Left ventricle myocardium superior (tissue), 1 donor: ENCODE measurements around the gene PRKAG3. TPM values are rescaled to one million over a fixed set of nuclear protein-coding genes. Genes with fewer than 3 reads are reported as not detected.

ENCODE experiments used
- ATAC-seq: fragments of 200-7000 bp; cut with Tn5 transposase; one replicate; pipeline ENCODE4 v1.9.1; 2020; ENCODE audit warnings: mild to moderate bottlenecking, moderate library complexity
- DNase-seq: peaks from one replicate; pipeline ENCODE4 v3.0.0-alpha.2; 2020
- intact Hi-C: fragments of 100-400 bp; cut with micrococcal nuclease; formaldehyde crosslinking; loops from one replicate; pipeline ENCODE4 v1.11.0; 2022
- long read RNA-seq: library from polyadenylated mRNA; unstranded; transcript quantifications from one replicate; pipeline ENCODE4 v2.0.0, GENCODE V29; 2021
- total RNA-seq: library from RNA; stranded (reverse); fragmentation: NEBNext Ultra II Directional; extraction: Animal tissue kit (Norgen Biotek cat#: 25700); gene quantifications from one replicate; pipeline ENCODE4 v1.2.1, GENCODE V29; 2021
- donor health status: DM: no; HTN: yes; CAD: no; lungs with severe emphysema.

Gene PRKAG3
- 0.12 TPM for total RNA-seq
- long read RNA-seq: 0 reads

- DNase-seq (peak; percentile 55), ATAC-seq (peak; percentile 38)
- intact Hi-C loops: no loop called here
Observed at GRCh38 chr2:218831378-218831990, at the start of gene PRKAG3. PRKAG3 (minus strand) TSS chr2:218831803.

DNA sequence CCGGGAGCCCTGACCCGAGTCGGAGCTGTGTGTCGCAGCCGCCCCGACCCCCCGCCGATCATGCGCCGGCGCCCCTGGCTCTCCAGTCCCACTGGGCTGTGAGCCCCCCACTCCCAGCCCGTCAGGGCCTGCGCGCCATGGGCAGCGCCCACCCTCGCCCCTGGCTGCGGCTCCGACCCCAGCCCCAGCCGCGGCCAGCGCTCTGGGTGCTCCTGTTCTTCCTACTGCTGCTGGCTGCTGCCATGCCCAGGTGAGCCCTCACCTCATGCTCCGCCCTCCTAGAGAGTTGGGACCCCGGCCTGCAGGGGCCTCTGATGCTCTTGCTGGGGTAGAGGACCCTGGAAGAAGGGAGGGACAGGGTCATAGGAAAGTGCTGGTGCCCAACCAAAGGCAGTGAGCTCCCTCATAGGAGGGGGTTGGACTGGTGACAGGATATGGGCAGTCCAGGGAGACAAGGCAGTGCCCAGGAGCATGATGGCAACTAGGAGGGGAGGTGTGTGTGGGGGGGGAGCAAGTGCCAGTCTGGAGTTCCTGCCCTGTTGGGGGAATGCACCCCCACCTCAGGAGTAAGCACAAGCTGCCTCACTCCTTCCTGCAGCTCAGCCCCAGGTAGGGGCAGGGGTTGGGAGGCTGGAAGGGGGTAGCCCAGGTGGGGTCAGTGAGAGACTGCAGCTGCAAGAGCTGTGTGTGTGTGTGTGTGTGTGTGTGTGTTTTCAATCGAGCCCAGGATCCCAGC lies 49.4 kb upstream of the PRKAG3 start:
- intact Hi-C loops: no loop called here
- ATAC-seq (no peak), DNase-seq (no peak)

DNA sequence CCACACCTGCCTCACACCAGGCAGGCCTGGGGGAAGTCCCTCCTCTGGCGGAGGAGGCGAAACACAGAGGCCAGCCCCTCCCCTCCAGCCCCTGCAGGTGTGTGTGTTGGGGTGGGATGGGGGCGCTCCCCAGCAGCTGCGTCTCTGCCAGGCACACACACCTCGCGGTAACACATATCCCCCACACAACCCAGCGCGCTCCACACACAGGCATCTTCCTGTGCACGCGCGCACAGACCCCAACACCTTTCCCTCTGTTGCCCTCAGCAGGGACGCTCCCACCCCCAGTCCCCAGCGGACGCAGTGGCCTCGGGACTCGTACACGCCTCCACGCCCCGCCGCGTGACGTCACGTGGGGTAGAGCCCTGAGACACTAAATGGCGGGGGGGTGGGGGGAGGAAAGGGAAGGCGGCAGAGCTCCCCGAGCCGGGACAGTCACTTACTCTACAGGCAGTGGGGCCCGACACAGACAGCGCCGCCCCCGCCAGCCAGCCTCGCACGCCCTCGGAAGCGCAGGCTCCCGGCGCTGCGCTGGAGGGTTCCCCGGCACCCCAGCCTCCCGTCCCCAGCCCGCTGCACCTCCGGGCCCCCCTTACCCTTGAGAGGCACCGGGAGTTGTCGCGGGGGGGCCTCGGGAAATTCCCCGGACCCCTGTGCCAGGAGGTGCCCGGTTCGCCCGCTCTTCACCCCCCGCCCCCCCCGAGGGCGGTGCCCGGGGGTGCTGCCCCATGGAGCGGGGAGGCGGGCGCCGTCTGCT lies 48.7 kb upstream of the PRKAG3 start, which contains the start of gene WNT10A:
Gene WNT10A (plus strand): TSS at position 751 of the 757 bp plus-strand sequence. CDS start 144 bp downstream, outside the sequence.
- intact Hi-C loops: no loop called here
- ATAC-seq: no peak
- peak; percentile 59 for DNase-seq

DNA sequence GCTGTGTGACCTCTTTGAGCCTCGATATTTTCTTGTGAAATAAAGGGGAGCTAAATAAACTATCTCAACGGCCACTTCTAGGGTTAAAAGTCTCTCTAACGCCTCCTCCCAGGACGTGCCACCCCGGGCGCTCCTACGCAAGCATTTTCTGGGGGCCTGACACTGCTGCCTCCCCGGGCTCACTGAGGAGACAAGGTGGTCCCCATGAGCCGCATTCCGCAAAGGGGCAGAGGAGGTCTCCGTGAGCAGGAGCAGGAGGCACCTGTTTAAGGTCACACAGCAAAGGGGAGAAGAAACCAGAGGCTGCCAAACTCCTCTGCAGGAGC lies 48.1 kb upstream of the PRKAG3 start:
- ATAC-seq (no peak), DNase-seq (no peak)
- intact Hi-C loops: no loop called here

DNA sequence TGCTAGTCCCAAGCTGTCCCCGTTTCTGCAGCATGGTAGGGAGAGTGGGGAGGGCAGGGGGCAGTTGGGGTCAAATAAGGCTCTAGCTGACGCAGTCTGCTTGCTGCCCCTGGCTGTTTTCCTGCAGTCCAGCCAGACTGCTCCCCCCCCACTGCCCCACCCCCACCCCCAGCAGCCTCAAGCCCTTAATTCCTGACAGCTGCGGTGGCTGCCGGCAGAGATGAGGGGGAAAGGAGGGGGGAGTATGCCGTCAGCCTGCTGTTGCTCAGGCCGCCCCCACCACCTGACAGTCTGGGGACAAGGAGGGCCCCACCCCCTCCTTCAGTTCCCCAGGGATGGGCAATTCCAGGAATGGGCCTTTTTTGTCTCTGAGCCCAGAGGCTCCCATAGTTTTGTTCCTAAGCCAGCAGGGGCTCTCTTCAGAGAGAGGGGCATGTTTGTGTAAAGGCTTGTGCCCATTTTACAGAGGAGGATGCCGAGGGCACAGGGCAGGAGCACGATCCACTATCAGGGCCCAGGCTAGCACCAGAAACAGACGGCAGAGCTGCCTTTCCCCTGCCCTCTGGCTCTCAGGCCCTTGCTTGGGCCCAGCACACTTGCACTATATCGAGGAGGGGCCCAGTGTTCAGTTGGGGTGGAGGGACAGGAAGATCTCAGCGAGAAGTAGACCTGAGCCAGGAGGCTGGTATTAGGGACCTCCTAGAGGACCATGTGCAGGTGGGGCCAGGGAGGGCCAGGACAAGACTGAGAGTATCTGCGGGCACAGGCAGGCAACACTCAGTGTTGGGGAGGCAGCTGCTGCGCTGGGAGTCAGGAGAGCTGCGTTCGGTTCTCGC lies 47.5 kb upstream of the PRKAG3 start:
- intact Hi-C loops: no loop called here
- ATAC-seq (no peak), DNase-seq (no peak)

DNA sequence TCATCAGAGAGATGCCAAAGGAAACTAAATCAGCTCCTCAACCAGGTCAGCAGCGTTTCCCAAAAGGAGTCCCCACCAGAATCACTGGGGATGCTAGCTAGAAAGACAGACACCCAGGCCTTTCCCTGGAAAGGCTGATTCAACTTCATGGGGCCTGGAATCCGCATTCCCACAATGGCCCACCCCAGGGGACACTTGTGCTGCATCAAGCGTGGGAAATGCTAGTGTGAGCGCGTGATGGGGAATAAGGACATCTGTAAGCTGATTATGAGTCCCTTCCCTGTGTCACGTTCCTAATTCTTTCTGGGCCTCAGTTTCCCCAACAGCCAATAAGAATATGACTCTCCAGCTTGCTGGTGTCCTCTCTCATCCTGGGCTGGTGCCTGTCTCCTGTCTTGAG lies 46.9 kb upstream of the PRKAG3 start:
- no peak for ATAC-seq
- intact Hi-C loops: no loop called here
- no peak for DNase-seq

DNA sequence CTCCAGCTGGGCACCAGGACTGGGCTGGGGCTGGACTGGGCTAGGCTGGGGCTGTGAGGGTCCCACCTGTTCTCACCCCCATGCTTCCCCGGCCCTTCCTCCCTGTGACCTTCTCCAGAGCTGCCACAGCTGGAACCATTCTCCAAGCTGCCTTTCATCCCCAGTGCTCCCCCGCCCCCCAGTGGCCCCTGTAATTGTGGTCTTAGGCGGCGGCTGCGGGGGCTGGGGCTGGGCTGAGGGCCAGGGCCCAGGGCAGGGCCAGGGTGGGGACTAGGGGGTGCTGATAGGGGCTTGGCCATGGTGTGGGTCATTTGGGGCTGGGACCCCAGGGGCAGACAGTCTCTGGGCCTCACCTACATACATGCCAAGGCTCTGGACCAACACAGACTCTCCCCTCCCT lies 46.3 kb upstream of the PRKAG3 start:
- no peak for ATAC-seq
- intact Hi-C loops: no loop called here
- DNase-seq: no peak

GRCh38 chr2:218877331-218877730 lies 45.7 kb upstream of the PRKAG3 start:
- ATAC-seq (no peak), DNase-seq (no peak)
- intact Hi-C loops: no loop called here

DNA sequence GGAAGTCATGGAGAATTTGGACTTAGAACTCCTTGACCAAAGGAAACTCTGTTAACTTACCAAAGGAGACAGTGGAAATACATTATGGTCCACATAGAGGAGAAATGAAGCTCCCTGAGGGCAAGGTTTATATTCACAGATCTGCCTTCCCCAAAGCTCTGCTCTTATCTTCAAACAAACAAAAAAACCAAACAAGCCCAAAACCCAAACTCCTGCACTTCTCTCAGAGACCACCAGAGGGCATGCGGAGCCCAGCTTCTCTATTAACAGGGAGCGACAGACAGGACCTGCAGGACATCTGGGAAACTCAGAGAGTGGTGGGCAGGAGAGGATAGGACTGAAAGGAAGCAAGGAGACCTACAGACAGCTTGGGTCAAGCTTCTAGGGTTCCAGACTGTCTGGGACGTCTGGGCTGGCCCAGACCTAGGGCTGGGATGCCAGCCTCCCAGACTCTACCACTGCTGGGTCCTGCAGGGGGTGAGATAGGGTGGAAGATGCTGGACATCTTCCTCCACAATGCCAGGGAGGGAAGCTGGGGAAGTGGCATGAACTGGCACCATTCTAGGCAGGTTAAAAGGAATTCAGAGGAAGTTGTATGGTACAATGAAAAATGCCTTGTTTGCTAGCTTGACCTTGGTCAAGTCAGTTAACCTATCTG lies 45.1 kb upstream of the PRKAG3 start:
- ATAC-seq: peak; percentile 60
- intact Hi-C loops: no loop called here
- peak; percentile 56 for DNase-seq

GRCh38 chr2:218875692-218876246 lies 44.2 kb upstream of the PRKAG3 start:
- DNase-seq (no peak), ATAC-seq (no peak)
- intact Hi-C loops: no loop called here

DNA sequence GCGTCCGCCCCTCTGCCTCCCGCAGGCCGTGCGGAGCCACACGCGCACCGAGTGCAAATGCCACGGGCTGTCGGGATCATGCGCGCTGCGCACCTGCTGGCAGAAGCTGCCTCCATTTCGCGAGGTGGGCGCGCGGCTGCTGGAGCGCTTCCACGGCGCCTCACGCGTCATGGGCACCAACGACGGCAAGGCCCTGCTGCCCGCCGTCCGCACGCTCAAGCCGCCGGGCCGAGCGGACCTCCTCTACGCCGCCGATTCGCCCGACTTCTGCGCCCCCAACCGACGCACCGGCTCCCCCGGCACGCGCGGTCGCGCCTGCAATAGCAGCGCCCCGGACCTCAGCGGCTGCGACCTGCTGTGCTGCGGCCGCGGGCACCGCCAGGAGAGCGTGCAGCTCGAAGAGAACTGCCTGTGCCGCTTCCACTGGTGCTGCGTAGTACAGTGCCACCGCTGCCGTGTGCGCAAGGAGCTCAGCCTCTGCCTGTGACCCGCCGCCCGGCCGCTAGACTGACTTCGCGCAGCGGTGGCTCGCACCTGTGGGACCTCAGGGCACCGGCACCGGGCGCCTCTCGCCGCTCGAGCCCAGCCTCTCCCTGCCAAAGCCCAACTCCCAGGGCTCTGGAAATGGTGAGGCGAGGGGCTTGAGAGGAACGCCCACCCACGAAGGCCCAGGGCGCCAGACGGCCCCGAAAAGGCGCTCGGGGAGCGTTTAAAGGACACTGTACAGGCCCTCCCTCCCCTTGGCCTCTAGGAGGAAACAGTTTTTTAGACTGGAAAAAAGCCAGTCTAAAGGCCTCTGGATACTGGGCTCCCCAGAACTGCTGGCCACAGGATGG lies 42.0 kb upstream of the PRKAG3 start:
- intact Hi-C loops: no loop called here
- no peak for DNase-seq
- no peak for ATAC-seq

DNA sequence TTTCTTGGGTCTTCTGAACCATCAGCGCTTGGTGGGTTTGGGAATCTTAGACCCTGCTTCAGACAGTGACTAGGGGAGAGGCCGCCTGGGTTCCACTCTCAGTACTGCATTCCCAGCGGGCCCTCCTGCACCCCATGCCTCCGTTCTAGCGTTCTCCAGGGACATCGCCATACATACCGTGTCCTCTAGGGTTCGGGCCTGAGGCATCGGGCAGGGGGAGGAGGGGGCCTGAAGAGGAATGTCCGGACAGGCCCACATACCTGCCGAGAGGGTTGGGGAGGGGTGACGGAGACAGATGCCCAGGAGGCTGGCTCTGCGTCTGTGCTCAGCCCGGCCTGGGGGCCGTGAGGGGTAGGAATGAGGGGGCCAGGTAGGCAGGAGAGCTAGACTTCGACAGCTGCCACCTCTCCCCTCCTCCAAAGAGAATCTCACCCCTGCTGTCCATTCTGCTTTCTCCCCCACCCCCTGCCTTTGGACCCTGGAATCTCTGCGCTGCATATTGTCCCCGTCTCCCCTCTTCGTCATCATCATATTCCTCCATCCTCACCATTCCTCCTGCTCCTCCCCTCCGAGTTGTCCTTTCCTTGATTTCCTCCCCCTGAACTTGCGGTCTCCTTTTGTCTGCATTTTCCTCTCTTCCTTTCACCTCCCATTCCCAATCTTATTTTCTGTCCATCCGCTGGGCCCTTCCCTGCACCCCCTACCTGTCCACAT lies 41.2 kb upstream of the PRKAG3 start:
- no peak for ATAC-seq
- DNase-seq: no peak
- intact Hi-C loops: no loop called here

DNA sequence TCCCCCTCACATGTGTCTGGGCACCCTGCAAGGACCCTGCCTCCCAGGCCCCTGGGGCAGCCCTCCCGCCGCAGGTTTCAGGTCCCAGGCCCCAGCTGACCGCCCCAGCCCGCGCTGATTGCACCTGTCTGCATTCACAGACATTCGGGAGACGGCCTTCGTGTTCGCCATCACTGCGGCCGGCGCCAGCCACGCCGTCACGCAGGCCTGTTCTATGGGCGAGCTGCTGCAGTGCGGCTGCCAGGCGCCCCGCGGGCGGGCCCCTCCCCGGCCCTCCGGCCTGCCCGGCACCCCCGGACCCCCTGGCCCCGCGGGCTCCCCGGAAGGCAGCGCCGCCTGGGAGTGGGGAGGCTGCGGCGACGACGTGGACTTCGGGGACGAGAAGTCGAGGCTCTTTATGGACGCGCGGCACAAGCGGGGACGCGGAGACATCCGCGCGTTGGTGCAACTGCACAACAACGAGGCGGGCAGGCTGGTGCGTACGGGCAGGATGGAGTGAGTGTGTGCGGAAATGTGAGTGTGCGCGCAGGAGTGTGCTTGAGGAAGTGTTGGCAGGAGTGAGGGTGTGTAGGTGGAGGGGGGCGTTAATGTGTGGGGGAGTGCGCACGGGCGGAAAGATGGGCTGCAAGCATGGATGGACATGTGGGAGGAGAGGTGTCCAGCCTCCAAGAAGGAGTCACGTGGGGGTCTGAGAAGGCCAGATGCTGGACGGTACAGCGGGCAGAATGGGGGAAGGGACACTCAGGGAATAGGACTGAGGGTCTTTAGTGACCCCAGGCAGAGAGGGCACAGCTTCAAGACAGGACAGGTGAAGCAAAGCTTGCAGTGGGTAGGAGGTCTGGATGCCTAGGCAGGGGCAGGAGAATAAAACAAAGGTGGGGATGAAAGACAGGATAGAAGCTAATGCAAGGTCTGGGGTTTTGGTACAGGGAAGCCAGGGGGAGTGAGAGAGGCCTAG lies 40.0 kb upstream of the PRKAG3 start:
- intact Hi-C loops: no loop called here
- DNase-seq (no peak), ATAC-seq (no peak)

DNA sequence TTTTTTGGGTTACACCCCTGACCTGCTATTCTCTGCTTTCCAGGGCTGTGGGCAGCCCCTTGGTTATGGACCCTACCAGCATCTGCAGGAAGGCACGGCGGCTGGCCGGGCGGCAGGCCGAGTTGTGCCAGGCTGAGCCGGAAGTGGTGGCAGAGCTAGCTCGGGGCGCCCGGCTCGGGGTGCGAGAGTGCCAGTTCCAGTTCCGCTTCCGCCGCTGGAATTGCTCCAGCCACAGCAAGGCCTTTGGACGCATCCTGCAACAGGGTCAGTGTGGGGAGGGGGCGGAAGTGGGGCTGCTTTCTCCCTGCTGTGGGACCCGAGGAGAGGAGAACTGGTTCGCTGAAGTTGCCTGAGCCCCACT lies 39.4 kb upstream of the PRKAG3 start:
- intact Hi-C loops: no loop called here
- ATAC-seq (no peak), DNase-seq (peak; percentile 53)

DNA sequence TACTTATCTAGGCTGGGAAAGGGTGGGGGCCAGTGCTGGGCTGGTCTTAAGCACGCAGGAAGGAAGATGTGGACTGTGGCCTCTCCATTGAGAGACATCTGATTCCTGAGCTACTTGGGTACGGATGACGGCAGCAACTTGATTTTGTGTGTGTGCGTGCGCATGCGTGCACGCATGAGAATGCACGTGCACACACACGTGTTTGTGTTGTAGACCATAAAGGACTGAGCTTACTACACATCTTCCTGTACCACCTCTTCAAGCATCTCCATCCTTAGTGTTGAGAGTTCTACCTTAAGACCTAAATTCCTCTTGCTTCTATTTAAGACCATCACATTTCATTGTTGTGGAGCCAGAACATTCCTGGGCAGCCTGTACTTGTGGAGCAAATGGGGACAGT lies 37.5 kb upstream of the PRKAG3 start:
- intact Hi-C loops: no loop called here
- ATAC-seq (no peak), DNase-seq (no peak)

DNA sequence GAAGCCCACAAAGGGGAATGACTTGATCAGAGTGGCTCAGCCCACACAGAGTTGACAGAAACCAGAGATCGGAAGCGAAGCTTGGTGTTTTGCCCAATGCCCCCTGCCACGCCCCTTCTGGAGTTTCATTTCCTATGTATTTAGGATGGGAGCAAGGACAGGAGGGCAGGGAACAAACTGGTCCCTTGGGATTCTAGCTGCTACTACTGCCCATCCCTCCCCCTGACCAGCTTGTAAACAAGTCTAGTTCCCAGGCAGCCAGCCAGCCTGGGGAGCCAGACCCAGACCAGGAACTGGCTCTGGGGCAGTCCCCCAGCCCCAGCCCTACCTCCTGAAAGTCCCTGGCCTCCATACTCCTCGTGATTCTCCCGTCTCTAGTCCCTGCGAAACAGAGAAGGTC lies 36.3 kb upstream of the PRKAG3 start:
- intact Hi-C loops: no loop called here
- ATAC-seq: peak; percentile 53
- DNase-seq: peak; percentile 34
